Measurements from ENCODE around the gene AGAP2.
A peak's percentile ranks its signal among the peaks of the same experiment; 100 is the strongest.

AGAP2 gene

DNA sequence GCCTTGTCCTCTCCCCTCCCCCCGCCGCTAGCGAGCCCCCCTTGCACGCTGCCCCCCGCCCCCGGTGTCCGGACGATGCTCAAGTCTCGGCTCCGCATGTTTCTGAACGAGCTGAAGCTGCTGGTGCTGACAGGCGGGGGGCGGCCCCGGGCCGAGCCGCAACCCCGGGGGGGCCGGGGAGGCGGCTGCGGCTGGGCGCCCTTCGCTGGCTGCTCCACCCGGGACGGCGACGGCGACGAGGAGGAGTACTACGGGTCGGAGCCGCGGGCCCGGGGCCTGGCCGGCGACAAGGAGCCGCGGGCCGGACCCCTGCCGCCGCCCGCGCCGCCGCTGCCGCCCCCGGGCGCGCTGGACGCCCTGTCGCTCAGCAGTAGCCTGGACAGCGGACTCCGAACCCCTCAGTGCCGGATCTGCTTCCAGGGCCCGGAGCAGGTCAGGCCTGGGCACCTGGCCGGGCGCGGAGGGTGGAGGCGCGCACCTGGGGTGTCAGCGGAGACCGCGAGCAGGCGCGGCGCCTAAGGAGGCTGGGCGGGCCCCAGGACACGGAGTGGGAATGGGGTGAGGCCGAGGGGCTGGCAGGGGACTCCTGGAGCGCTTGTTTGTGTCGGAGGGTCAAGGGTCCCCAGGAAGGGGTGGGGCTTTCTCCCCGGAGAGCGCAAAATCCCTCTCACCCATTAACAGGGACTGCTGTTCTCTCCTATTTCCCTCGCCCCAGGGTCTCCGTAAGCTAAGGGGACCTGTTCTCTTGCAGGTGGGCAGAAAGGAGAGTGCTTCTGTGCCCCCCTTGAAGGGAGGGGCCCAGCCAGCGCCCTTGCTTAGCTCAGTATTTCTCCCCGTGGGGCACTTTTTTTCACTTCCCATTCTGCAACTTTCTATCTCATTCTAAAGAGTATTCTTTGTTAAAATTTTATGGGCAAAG lies 17.2 kb upstream of the AGAP2 start (continued):
- TF ChIP-seq ZIC2 (tag by site-specific recombination; IDR thresholded peaks at IDR 0.05) (peak; percentile 95), KLF1 (tag by site-specific recombination; IDR thresholded peaks at IDR 0.05) (peak; percentile 93), SP2 (tag by site-specific recombination; IDR thresholded peaks at IDR 0.05) (peak; percentile 29; the same call in 1 of the 2 replicates), BCL11A (tag by site-specific recombination; IDR thresholded peaks at IDR 0.05; ENCODE audit: low read depth) (no peak), ZNF600 (tag by site-specific recombination; IDR thresholded peaks at IDR 0.05) (peak; percentile 78), ZNF664 (tag by site-specific recombination; IDR thresholded peaks at IDR 0.05) (no peak), ZNF830 (tag by site-specific recombination; IDR thresholded peaks at IDR 0.05; ENCODE audit: low read depth) (no peak), ZBTB48 (tag by site-specific recombination; IDR thresholded peaks at IDR 0.05) (0 out of 2 replicates have a peak, but pooled peaks have one; percentile 24), ZBTB8A (tag by site-specific recombination; IDR thresholded peaks at IDR 0.05) (peak; percentile 81), RBAK (tag by site-specific recombination; IDR thresholded peaks at IDR 0.05) (no peak), SP7 (tag by site-specific recombination; IDR thresholded peaks at IDR 0.05) (0 out of 2 replicates have a peak, but pooled peaks have one; percentile 19), ZNF488 (tag by site-specific recombination; IDR thresholded peaks at IDR 0.05) (no peak), GLIS1 (tag by site-specific recombination; IDR thresholded peaks at IDR 0.05) (peak; percentile 51), ZNF423 (tag by site-specific recombination; IDR thresholded peaks at IDR 0.05) (peak; percentile 85), ZNF112 (tag by site-specific recombination; IDR thresholded peaks at IDR 0.05) (no peak), ZNF677 (tag by site-specific recombination; IDR thresholded peaks at IDR 0.05) (no peak), ZNF341 (tag by site-specific recombination; IDR thresholded peaks at IDR 0.05; ENCODE audit: low read depth) (peak; percentile 65), EGR2 (tag by site-specific recombination; IDR thresholded peaks at IDR 0.05; ENCODE audit: low read depth) (no peak), ZNF335 (tag by site-specific recombination; conservative IDR thresholded peaks at IDR 0.05) (peak; percentile 58; the same call in 1 of the 2 replicates), ZSCAN18 (tag by site-specific recombination; IDR thresholded peaks at IDR 0.05) (no peak), ZEB2 (tag by site-specific recombination; IDR thresholded peaks at IDR 0.05) (0 out of 2 replicates have a peak, but pooled peaks have one; percentile 18), ZNF561 (tag by site-specific recombination; IDR thresholded peaks at IDR 0.05; ENCODE audit: borderline replicate concordance) (peak; percentile 42; the same call in 1 of the 2 replicates), GLIS2 (tag by site-specific recombination; IDR thresholded peaks at IDR 0.05) (peak; percentile 71), ZNF701 (tag by site-specific recombination; IDR thresholded peaks at IDR 0.05) (no peak), ZNF394 (tag by site-specific recombination; IDR thresholded peaks at IDR 0.05; ENCODE audit: borderline replicate concordance) (no peak), ZBTB20 (tag by site-specific recombination; IDR thresholded peaks at IDR 0.05) (peak; percentile 74; the same call in 1 of the 2 replicates), ZNF48 (tag by site-specific recombination; IDR thresholded peaks at IDR 0.05) (no peak)
- TF ChIP-seq, protein P1, sequence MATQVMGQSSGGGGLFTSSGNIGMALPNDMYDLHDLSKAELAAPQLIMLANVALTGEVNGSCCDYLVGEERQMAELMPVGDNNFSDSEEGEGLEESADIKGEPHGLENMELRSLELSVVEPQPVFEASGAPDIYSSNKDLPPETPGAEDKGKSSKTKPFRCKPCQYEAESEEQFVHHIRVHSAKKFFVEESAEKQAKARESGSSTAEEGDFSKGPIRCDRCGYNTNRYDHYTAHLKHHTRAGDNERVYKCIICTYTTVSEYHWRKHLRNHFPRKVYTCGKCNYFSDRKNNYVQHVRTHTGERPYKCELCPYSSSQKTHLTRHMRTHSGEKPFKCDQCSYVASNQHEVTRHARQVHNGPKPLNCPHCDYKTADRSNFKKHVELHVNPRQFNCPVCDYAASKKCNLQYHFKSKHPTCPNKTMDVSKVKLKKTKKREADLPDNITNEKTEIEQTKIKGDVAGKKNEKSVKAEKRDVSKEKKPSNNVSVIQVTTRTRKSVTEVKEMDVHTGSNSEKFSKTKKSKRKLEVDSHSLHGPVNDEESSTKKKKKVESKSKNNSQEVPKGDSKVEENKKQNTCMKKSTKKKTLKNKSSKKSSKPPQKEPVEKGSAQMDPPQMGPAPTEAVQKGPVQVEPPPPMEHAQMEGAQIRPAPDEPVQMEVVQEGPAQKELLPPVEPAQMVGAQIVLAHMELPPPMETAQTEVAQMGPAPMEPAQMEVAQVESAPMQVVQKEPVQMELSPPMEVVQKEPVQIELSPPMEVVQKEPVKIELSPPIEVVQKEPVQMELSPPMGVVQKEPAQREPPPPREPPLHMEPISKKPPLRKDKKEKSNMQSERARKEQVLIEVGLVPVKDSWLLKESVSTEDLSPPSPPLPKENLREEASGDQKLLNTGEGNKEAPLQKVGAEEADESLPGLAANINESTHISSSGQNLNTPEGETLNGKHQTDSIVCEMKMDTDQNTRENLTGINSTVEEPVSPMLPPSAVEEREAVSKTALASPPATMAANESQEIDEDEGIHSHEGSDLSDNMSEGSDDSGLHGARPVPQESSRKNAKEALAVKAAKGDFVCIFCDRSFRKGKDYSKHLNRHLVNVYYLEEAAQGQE (tag by site-specific recombination; IDR thresholded peaks at IDR 0.05), result peak; percentile 60; the same call in 1 of the 2 replicates
- TF ChIP-seq, protein P2, sequence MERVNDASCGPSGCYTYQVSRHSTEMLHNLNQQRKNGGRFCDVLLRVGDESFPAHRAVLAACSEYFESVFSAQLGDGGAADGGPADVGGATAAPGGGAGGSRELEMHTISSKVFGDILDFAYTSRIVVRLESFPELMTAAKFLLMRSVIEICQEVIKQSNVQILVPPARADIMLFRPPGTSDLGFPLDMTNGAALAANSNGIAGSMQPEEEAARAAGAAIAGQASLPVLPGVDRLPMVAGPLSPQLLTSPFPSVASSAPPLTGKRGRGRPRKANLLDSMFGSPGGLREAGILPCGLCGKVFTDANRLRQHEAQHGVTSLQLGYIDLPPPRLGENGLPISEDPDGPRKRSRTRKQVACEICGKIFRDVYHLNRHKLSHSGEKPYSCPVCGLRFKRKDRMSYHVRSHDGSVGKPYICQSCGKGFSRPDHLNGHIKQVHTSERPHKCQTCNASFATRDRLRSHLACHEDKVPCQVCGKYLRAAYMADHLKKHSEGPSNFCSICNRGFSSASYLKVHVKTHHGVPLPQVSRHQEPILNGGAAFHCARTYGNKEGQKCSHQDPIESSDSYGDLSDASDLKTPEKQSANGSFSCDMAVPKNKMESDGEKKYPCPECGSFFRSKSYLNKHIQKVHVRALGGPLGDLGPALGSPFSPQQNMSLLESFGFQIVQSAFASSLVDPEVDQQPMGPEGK (tag by site-specific recombination; IDR thresholded peaks at IDR 0.05), result peak; percentile 58
